Trophoblast cell (in vitro differentiated cells and primary cell): ENCODE data around the gene CLIC3.

Experiments used
- DNase-seq, 2 donors: peaks; one replicate each; pipeline ENCODE4 v3.0.0-alpha.2; 2016
- H2AFZ ChIP-seq: 2 replicates; pipeline ENCODE4 v1.6.1; 2013; ENCODE audit warnings: low read length, moderate library complexity, mild to moderate bottlenecking; ENCODE audit not compliant: insufficient read depth, poor library complexity
- H2AK5ac ChIP-seq: 2 replicates; pipeline ENCODE4 v1.6.1; 2013; ENCODE audit warnings: mild to moderate bottlenecking, low read length
- H2BK120ac ChIP-seq: 2 replicates; pipeline ENCODE4 v1.6.1; 2013; ENCODE audit warnings: low read length, mild to moderate bottlenecking, moderate library complexity; ENCODE audit not compliant: insufficient read depth, poor library complexity
- H2BK12ac ChIP-seq: 2 replicates; pipeline ENCODE4 v1.6.1; 2013; ENCODE audit warnings: mild to moderate bottlenecking, low read length, moderate library complexity
- H2BK5ac ChIP-seq: 2 replicates; pipeline ENCODE4 v1.6.1; 2013; ENCODE audit warnings: low read length, low read depth, moderate library complexity, mild to moderate bottlenecking; ENCODE audit not compliant: poor library complexity
- H3K14ac ChIP-seq: 2 replicates; pipeline ENCODE4 v1.6.1; 2013; ENCODE audit warnings: mild to moderate bottlenecking, low read length
- H3K18ac ChIP-seq: 2 replicates; pipeline ENCODE4 v1.6.1; 2013; ENCODE audit warnings: mild to moderate bottlenecking, low read length
- H3K23ac ChIP-seq: 2 replicates; pipeline ENCODE4 v1.6.1; 2013; ENCODE audit warnings: low read length
- H3K27ac ChIP-seq: 2 replicates; pipeline ENCODE4 v1.5.1; 2013; ENCODE audit warnings: low read depth, mild to moderate bottlenecking, inconsistent platforms, low read length, moderate library complexity
- H3K27me3 ChIP-seq: 2 replicates; pipeline ENCODE4 v1.6.1; 2013; ENCODE audit warnings: inconsistent platforms, mild to moderate bottlenecking, low read length, moderate library complexity; ENCODE audit not compliant: insufficient read depth
- H3K36me3 ChIP-seq, 2 experiments: 1 replicate in 1 of 2; 2 replicates in 1 of 2; pipeline ENCODE4 v1.6.1; 2013; ENCODE audit warnings: low read length in 2 of 2, mild to moderate bottlenecking in 2 of 2, moderate library complexity in 1 of 2; ENCODE audit not compliant: insufficient read depth in 2 of 2, control insufficient read depth in 1 of 2
- H3K4ac ChIP-seq: 2 replicates; pipeline ENCODE4 v1.6.1; 2013; ENCODE audit warnings: low read depth, mild to moderate bottlenecking, low read length, moderate library complexity
- H3K4me1 ChIP-seq, 2 experiments: 1 replicate in 1 of 2; 2 replicates in 1 of 2; pipeline ENCODE4 v1.6.1; 2013; ENCODE audit warnings: low read length in 2 of 2, mild to moderate bottlenecking in 2 of 2, moderate library complexity in 1 of 2; ENCODE audit not compliant: insufficient read depth in 2 of 2, control insufficient read depth in 1 of 2
- H3K4me2 ChIP-seq: 2 replicates; pipeline ENCODE4 v1.6.1; 2013; ENCODE audit warnings: inconsistent platforms, mild to moderate bottlenecking, low read length, moderate library complexity
- H3K4me3 ChIP-seq: 2 replicates; pipeline ENCODE4 v1.5.1; 2013; ENCODE audit warnings: mild to moderate bottlenecking, low read depth, low read length, inconsistent platforms
- H3K79me1 ChIP-seq: one replicate; pipeline ENCODE4 v1.6.1; 2013; ENCODE audit warnings: low read length
- H3K79me2 ChIP-seq: 2 replicates; pipeline ENCODE4 v1.6.1; 2013; ENCODE audit warnings: low read length, mild to moderate bottlenecking; ENCODE audit not compliant: control insufficient read depth, insufficient read depth, poor library complexity
- H3K9ac ChIP-seq: 2 replicates; pipeline ENCODE4 v1.6.1; 2013; ENCODE audit warnings: mild to moderate bottlenecking, low read length
- H3K9me3 ChIP-seq: 2 replicates; pipeline ENCODE4 v1.6.1; 2013; ENCODE audit warnings: low read depth, mild to moderate bottlenecking, control low read depth, inconsistent platforms, low read length; ENCODE audit not compliant: insufficient read depth
- H4K12ac ChIP-seq: 2 replicates; pipeline ENCODE4 v1.6.1; 2013; ENCODE audit warnings: low read depth, mild to moderate bottlenecking, low read length, moderate library complexity
- H4K8ac ChIP-seq: 2 replicates; pipeline ENCODE4 v1.6.1; 2013; ENCODE audit warnings: low read depth, mild to moderate bottlenecking, low read length, moderate library complexity
- H4K91ac ChIP-seq: one replicate; pipeline ENCODE4 v1.6.1; 2013; ENCODE audit warnings: low read depth, mild to moderate bottlenecking, low read length, moderate library complexity
- WGBS: extraction: QIAGEN DNeasy Blood & Tissue Kit; methylation state at CpG from one replicate; pipeline ENCODE4 v1.1.7; 2013; ENCODE audit warnings: missing lambda C conversion rate; ENCODE audit not compliant: insufficient read length, insufficient coverage; ENCODE audit errors: extremely low coverage; 5-methylcytosine and 5-hydroxymethylcytosine counted together

The CLIC3 gene

GRCh38 chr9:137014776-137015539, 18.6 kb upstream of the CLIC3 start:
- Histone ChIP-seq H2BK5ac (no peak overlapping the region), H3K9me3 (peaks cover 24% of the 10 kb centered on the region), H3K4me3 (no peak overlapping the region), H3K4me1 (no peaks in the 10 kb centered on the region), H3K27me3 (no peaks in the 10 kb centered on the region), H2AK5ac (no peak overlapping the region), H3K27ac (no peak overlapping the region), H2BK120ac (no peak overlapping the region), H3K79me1 (no peaks in the 10 kb centered on the region), H4K8ac (no peak overlapping the region), H3K14ac (no peak overlapping the region), H3K4me2 (no peak overlapping the region), H3K36me3 (no peaks in the 10 kb centered on the region), H3K9ac (no peak overlapping the region), H3K79me2 (no peaks in the 10 kb centered on the region), H3K23ac (no peak overlapping the region), H4K12ac (no peak overlapping the region), H3K18ac (no peak overlapping the region), H2BK12ac (no peak overlapping the region), H4K91ac (no peak overlapping the region), H3K4ac (no peak overlapping the region), H2AFZ (no peak overlapping the region)
- no peak for DNase-seq
- no CpG with 5 or more reads among the region's 36 CpGs for WGBS

- H4K8ac ChIP-seq = no peak overlapping the region
- no peak overlapping the region for H3K18ac ChIP-seq
- H3K27me3 ChIP-seq = no peaks in the 10 kb centered on the region
- DNase-seq = no peak
- H2AFZ ChIP-seq = no peak overlapping the region
- no peak overlapping the region for H2BK5ac ChIP-seq
- H3K36me3 ChIP-seq = no peaks in the 10 kb centered on the region
- H3K23ac ChIP-seq = no peak overlapping the region
- no peak overlapping the region for H3K14ac ChIP-seq
- H3K27ac ChIP-seq = no peak overlapping the region
- H4K91ac ChIP-seq = no peak overlapping the region
- no peak overlapping the region for H3K4me2 ChIP-seq
- no peak overlapping the region for H4K12ac ChIP-seq
- H3K4ac ChIP-seq = no peak overlapping the region
- no peaks in the 10 kb centered on the region for H3K79me2 ChIP-seq
- H2BK120ac ChIP-seq = no peak overlapping the region
- H3K9me3 ChIP-seq = peaks cover 24% of the 10 kb centered on the region
- WGBS = no CpG with 5 or more reads among the region's 23 CpGs
- no peak overlapping the region for H3K4me3 ChIP-seq
- no peak overlapping the region for H2AK5ac ChIP-seq
- no peak overlapping the region for H3K9ac ChIP-seq
- H2BK12ac ChIP-seq = no peak overlapping the region
- no peaks in the 10 kb centered on the region for H3K79me1 ChIP-seq
- no peaks in the 10 kb centered on the region for H3K4me1 ChIP-seq
These were observed 17.8 kb upstream of the CLIC3 start for GRCh38 chr9:137014166-137014565.

GRCh38 chr9:137013571-137013940, 17.2 kb upstream of the CLIC3 start:
- Histone ChIP-seq H3K18ac (no peak overlapping the region), H4K8ac (no peak overlapping the region), H3K27me3 (no peaks in the 10 kb centered on the region), H2BK5ac (no peak overlapping the region), H3K9ac (no peak overlapping the region), H3K79me1 (no peaks in the 10 kb centered on the region), H4K91ac (no peak overlapping the region), H3K14ac (no peak overlapping the region), H2BK120ac (no peak overlapping the region), H3K36me3 (no peaks in the 10 kb centered on the region), H2AK5ac (no peak overlapping the region), H4K12ac (no peak overlapping the region), H3K27ac (no peak overlapping the region), H3K4ac (no peak overlapping the region), H3K4me3 (no peak overlapping the region), H3K79me2 (no peaks in the 10 kb centered on the region), H2BK12ac (no peak overlapping the region), H3K23ac (no peak overlapping the region), H3K9me3 (peaks cover 24% of the 10 kb centered on the region), H2AFZ (no peak overlapping the region), H3K4me2 (no peak overlapping the region), H3K4me1 (no peaks in the 10 kb centered on the region)
- no CpG with 5 or more reads among the region's 20 CpGs for WGBS
- DNase-seq = no peak

- H3K4me3 ChIP-seq = no peak overlapping the region
These were observed 16.6 kb upstream of the CLIC3 start for GRCh38 chr9:137012694-137013570.

More at GRCh38 chr9:137012694-137013570, 16.6 kb upstream of the CLIC3 start:
- no peak overlapping the region for H4K91ac ChIP-seq
- H4K8ac ChIP-seq = no peak overlapping the region
- no peaks in the 10 kb centered on the region for H3K79me1 ChIP-seq
- WGBS = no CpG with 5 or more reads among the region's 67 CpGs
- H2AK5ac ChIP-seq = no peak overlapping the region
- H3K4ac ChIP-seq = no peak overlapping the region
- no peak overlapping the region for H3K27ac ChIP-seq
- no peak overlapping the region for H3K14ac ChIP-seq
- H4K12ac ChIP-seq = no peak overlapping the region
- no peak overlapping the region for H2BK120ac ChIP-seq
- H3K4me1 ChIP-seq = no peaks in the 10 kb centered on the region
- H3K4me2 ChIP-seq = no peak overlapping the region
- H2BK5ac ChIP-seq = no peak overlapping the region
- H3K79me2 ChIP-seq = no peaks in the 10 kb centered on the region
- H2BK12ac ChIP-seq = no peak overlapping the region
- H3K9ac ChIP-seq = no peak overlapping the region
- no peak overlapping the region for H3K18ac ChIP-seq
- H3K36me3 ChIP-seq = no peaks in the 10 kb centered on the region
- peaks cover 24% of the 10 kb centered on the region for H3K9me3 ChIP-seq
- H3K23ac ChIP-seq = no peak overlapping the region
- H3K27me3 ChIP-seq = no peaks in the 10 kb centered on the region
- no peak overlapping the region for H2AFZ ChIP-seq
- no peak for DNase-seq
